Neural progenitor cell (in vitro differentiated cells): ENCODE results near the gene FOXRED1. TPM values are rescaled to one million over a fixed set of nuclear protein-coding genes. Genes with fewer than 3 reads are reported as not detected.

Experiments used
- DNase-seq: peaks from one replicate; pipeline ENCODE4 v3.0.0-alpha.2; 2016; ENCODE audit warnings: low spot score
- H2AFZ ChIP-seq: fragments of 200-600 bp; sonication (generic); replicated peaks from 2 replicates; pipeline ENCODE4 v1.6.1; 2016; ENCODE audit warnings: antibody characterized with exemption
- H3F3A ChIP-seq: fragments of 200-600 bp; sonication (generic); 2 replicates; pipeline ENCODE4 v1.6.1; 2016; ENCODE audit warnings: antibody characterized with exemption, low read depth
- H3K27ac ChIP-seq: fragments of 200-600 bp; sonication (generic); 2 replicates; pipeline ENCODE4 v1.5.1; 2016; ENCODE audit warnings: mild to moderate bottlenecking
- H3K27me3 ChIP-seq: fragments of 200-600 bp; sonication (generic); 2 replicates; pipeline ENCODE4 v1.6.1; 2016; ENCODE audit warnings: mild to moderate bottlenecking, moderate library complexity
- H3K36me3 ChIP-seq: fragments of 200-600 bp; sonication (generic); 2 replicates; pipeline ENCODE4 v1.5.1; 2016
- H3K4me1 ChIP-seq: fragments of 200-600 bp; sonication (generic); 2 replicates; pipeline ENCODE4 v1.6.1; 2016; ENCODE audit warnings: mixed run types
- H3K4me2 ChIP-seq: fragments of 200-600 bp; sonication (generic); 2 replicates; pipeline ENCODE4 v1.6.1; 2016
- H3K4me3 ChIP-seq: fragments of 200-600 bp; sonication (generic); 2 replicates; pipeline ENCODE4 v1.5.1; 2016
- H3K79me2 ChIP-seq: fragments of 200-600 bp; sonication (generic); 2 replicates; pipeline ENCODE4 v1.6.1; 2016; ENCODE audit warnings: low read depth
- H3K9ac ChIP-seq: fragments of 200-600 bp; sonication (generic); 2 replicates; pipeline ENCODE4 v1.6.1; 2016
- H3K9me3 ChIP-seq: fragments of 200-600 bp; sonication (generic); 2 replicates; pipeline ENCODE4 v1.5.1; 2016; ENCODE audit warnings: low read depth
- H4K20me1 ChIP-seq: fragments of 200-600 bp; sonication (generic); 2 replicates; pipeline ENCODE4 v1.6.1; 2016; ENCODE audit warnings: low read depth
- H3K27ac Mint-ChIP-seq: 3 replicates; pipeline ENCODE4 v1.8.0; 2021; ENCODE audit warnings: mixed read lengths
- H3K27me3 Mint-ChIP-seq: 2 replicates; pipeline ENCODE4 v1.8.0; 2022; ENCODE audit warnings: low read depth, mild to moderate bottlenecking, inconsistent platforms, moderate library complexity, mixed read lengths; ENCODE audit not compliant: insufficient read depth
- H3K36me3 Mint-ChIP-seq: 3 replicates; pipeline ENCODE4 v1.8.0; 2021; ENCODE audit warnings: mixed read lengths
- H3K4me1 Mint-ChIP-seq: 3 replicates; pipeline ENCODE4 v1.8.0; 2021; ENCODE audit warnings: mixed read lengths
- H3K4me3 Mint-ChIP-seq: 3 replicates; pipeline ENCODE4 v1.8.0; 2021; ENCODE audit warnings: mild to moderate bottlenecking, moderate library complexity, mixed read lengths
- H3K9me3 Mint-ChIP-seq: 3 replicates; pipeline ENCODE4 v1.8.0; 2020; ENCODE audit warnings: mixed read lengths
- CTCF ChIP-seq: fragments of 200-600 bp; sonication (generic); IDR thresholded peaks from 2 replicates; pipeline ENCODE4 v1.5.1; 2017; ENCODE audit warnings: antibody characterized with exemption, mild to moderate bottlenecking
- EZH2 ChIP-seq: fragments of 200-600 bp; sonication (generic); IDR thresholded peaks from 2 replicates; pipeline ENCODE4 v1.6.1; 2017; ENCODE audit warnings: antibody characterized with exemption, mild to moderate bottlenecking, moderate library complexity
- EZH2phosphoT487 ChIP-seq: fragments of 200-600 bp; sonication (generic); IDR thresholded peaks from 2 replicates; pipeline ENCODE4 v1.6.1; 2017; ENCODE audit warnings: antibody characterized with exemption
- total RNA-seq: library from RNA; depleted of rRNA; stranded (reverse); fragments of >200 nt; gene quantifications from 2 replicates; pipeline ENCODE4 v1.2.3, GENCODE V29; 2015; ENCODE audit warnings: low replicate concordance

Gene FOXRED1
- total RNA-seq, 1 donor from 2014 or later, result 25.8 TPM

- peaks cover 8% of the 10 kb centered on the region for H3K27me3 Mint-ChIP-seq
- no peak overlapping the region for H3K27ac Mint-ChIP-seq
- no peaks in the 10 kb centered on the region for H3K9me3 Mint-ChIP-seq
- Histone ChIP-seq H3F3A (peaks cover 16% of the 10 kb centered on the region), H3K27me3 (peaks cover 22% of the 10 kb centered on the region), H2AFZ (no peak overlapping the region), H4K20me1 (no peaks in the 10 kb centered on the region), H3K9ac (no peak overlapping the region), H3K36me3 (no peaks in the 10 kb centered on the region), H3K9me3 (no peaks in the 10 kb centered on the region), H3K27ac (no peak overlapping the region), H3K79me2 (peaks cover 5% of the 10 kb centered on the region), H3K4me2 (no peak overlapping the region), H3K4me3 (no peak overlapping the region), H3K4me1 (peaks cover 7% of the 10 kb centered on the region)
- H3K4me1 Mint-ChIP-seq, result peaks cover 23% of the 10 kb centered on the region
- H3K4me3 Mint-ChIP-seq, result peak overlapping the region; percentile 34
- DNase-seq, result no peak
- TF ChIP-seq CTCF (no peak), EZH2phosphoT487 (no peak), EZH2 (no peak)
- H3K36me3 Mint-ChIP-seq, result peaks cover 10% of the 10 kb centered on the region
Measured at GRCh38 chr11:126284829-126285228, 15.9 kb downstream of the FOXRED1 start.

GRCh38 chr11:126288237-126288636 lies 19.3 kb downstream of the FOXRED1 start:
- peaks cover 5% of the 10 kb centered on the region for H3K4me1 ChIP-seq
- Mint-ChIP-seq H3K4me3 (no peak overlapping the region), H3K4me1 (peaks cover 7% of the 10 kb centered on the region), H3K27ac (no peak overlapping the region), H3K27me3 (peaks cover 4% of the 10 kb centered on the region), H3K36me3 (peaks cover 9% of the 10 kb centered on the region), H3K9me3 (no peaks in the 10 kb centered on the region)
- H3K4me3 ChIP-seq, result no peak overlapping the region
- no peak overlapping the region for H3K27ac ChIP-seq
- H3K79me2 ChIP-seq, result peaks cover 5% of the 10 kb centered on the region
- no peaks in the 10 kb centered on the region for H3K36me3 ChIP-seq
- H3K27me3 ChIP-seq, result peaks cover 9% of the 10 kb centered on the region
- H4K20me1 ChIP-seq, result no peaks in the 10 kb centered on the region
- no peak overlapping the region for H3K9ac ChIP-seq
- no peaks in the 10 kb centered on the region for H3K9me3 ChIP-seq
- H3K4me2 ChIP-seq, result no peak overlapping the region
- H2AFZ ChIP-seq, result no peak overlapping the region
- peaks cover 6% of the 10 kb centered on the region for H3F3A ChIP-seq
- DNase-seq, result no peak
- TF ChIP-seq EZH2phosphoT487, result no peak
- no peak for TF ChIP-seq CTCF
- TF ChIP-seq EZH2, result no peak

- H3K27ac Mint-ChIP-seq, result no peak overlapping the region
- no peaks in the 10 kb centered on the region for H4K20me1 ChIP-seq
Measured at GRCh38 chr11:126290887-126291286, 21.9 kb downstream of the FOXRED1 start.

More at GRCh38 chr11:126290887-126291286, 21.9 kb downstream of the FOXRED1 start:
- H3F3A ChIP-seq, result no peaks in the 10 kb centered on the region
- TF ChIP-seq EZH2, result no peak
- TF ChIP-seq CTCF, result no peak
- no peak for TF ChIP-seq EZH2phosphoT487
- no peak overlapping the region for H3K27ac ChIP-seq
- no peak overlapping the region for H3K4me3 ChIP-seq
- H3K4me1 Mint-ChIP-seq, result no peaks in the 10 kb centered on the region
- no peaks in the 10 kb centered on the region for H3K9me3 ChIP-seq
- no peaks in the 10 kb centered on the region for H3K36me3 ChIP-seq
- peaks cover 2% of the 10 kb centered on the region for H3K27me3 Mint-ChIP-seq
- no peak overlapping the region for H3K9ac ChIP-seq
- no peaks in the 10 kb centered on the region for H3K27me3 ChIP-seq
- H2AFZ ChIP-seq, result no peak overlapping the region
- H3K9me3 Mint-ChIP-seq, result no peaks in the 10 kb centered on the region
- no peaks in the 10 kb centered on the region for H3K79me2 ChIP-seq
- H3K4me1 ChIP-seq, result no peaks in the 10 kb centered on the region
- DNase-seq, result no peak
- peaks cover 18% of the 10 kb centered on the region for H3K36me3 Mint-ChIP-seq
- no peak overlapping the region for H3K4me3 Mint-ChIP-seq
- H3K4me2 ChIP-seq, result no peak overlapping the region
